GM23338 (cell line): ENCODE data around the gene CASR. TPM values are rescaled to one million over a fixed set of nuclear protein-coding genes. Genes with fewer than 3 reads are reported as not detected.

ENCODE experiments used
- ATAC-seq: fragments of 200-7000 bp; cut with Tn5 transposase; 3 replicates; pipeline ENCODE4 v1.9.1; 2020
- DNase-seq: peaks from one replicate; pipeline ENCODE4 v3.0.0-alpha.2; 2015; ENCODE audit warnings: low spot score
- H2AFZ ChIP-seq: fragments of 200-600 bp; sonication (generic); 2 replicates; pipeline ENCODE4 v1.8.0; 2016; ENCODE audit warnings: antibody characterized with exemption, mild to moderate bottlenecking, moderate library complexity
- H3F3A ChIP-seq: fragments of 200-600 bp; sonication (generic); replicated peaks from 2 replicates; pipeline ENCODE4 v1.8.0; 2017; ENCODE audit warnings: antibody characterized with exemption, mixed run types, low read depth
- H3K27ac ChIP-seq: fragments of 200-600 bp; sonication (generic); 2 replicates; pipeline ENCODE4 v1.6.1; 2016; ENCODE audit warnings: low read depth
- H3K27me3 ChIP-seq: fragments of 200-600 bp; sonication (generic); 2 replicates; pipeline ENCODE4 v1.8.0; 2016; ENCODE audit warnings: mild to moderate bottlenecking, mixed run types, moderate library complexity; ENCODE audit not compliant: insufficient read depth
- H3K36me3 ChIP-seq: fragments of 200-600 bp; sonication (generic); 2 replicates; pipeline ENCODE4 v1.8.0; 2016; ENCODE audit warnings: mild to moderate bottlenecking; ENCODE audit not compliant: insufficient read depth
- H3K4me1 ChIP-seq: fragments of 200-600 bp; sonication (generic); 2 replicates; pipeline ENCODE4 v1.8.0; 2016; ENCODE audit warnings: mild to moderate bottlenecking, moderate library complexity; ENCODE audit not compliant: insufficient read depth
- H3K4me2 ChIP-seq: fragments of 200-600 bp; sonication (generic); 2 replicates; pipeline ENCODE4 v1.7.1; 2017; ENCODE audit warnings: mixed run types
- H3K4me3 ChIP-seq: fragments of 200-600 bp; sonication (generic); 2 replicates; pipeline ENCODE4 v1.6.1; 2016; ENCODE audit warnings: mixed run types
- H3K79me2 ChIP-seq: fragments of 200-600 bp; sonication (generic); replicated peaks from 2 replicates; pipeline ENCODE4 v1.8.0; 2017; ENCODE audit warnings: mild to moderate bottlenecking; ENCODE audit not compliant: insufficient read depth
- H3K9me2 ChIP-seq: fragments of 200-600 bp; sonication (generic); 2 replicates; pipeline ENCODE4 v1.8.0; 2017; ENCODE audit not compliant: insufficient read depth
- H4K20me1 ChIP-seq: fragments of 200-600 bp; sonication (generic); replicated peaks from 2 replicates; pipeline ENCODE4 v1.8.0; 2017; ENCODE audit warnings: mild to moderate bottlenecking; ENCODE audit not compliant: insufficient read depth
- H3K27ac Mint-ChIP-seq: 2 replicates; pipeline ENCODE4 v1.8.0; 2020; ENCODE audit warnings: inconsistent platforms, mild to moderate bottlenecking, moderate library complexity, mixed read lengths
- H3K27me3 Mint-ChIP-seq: 3 replicates; pipeline ENCODE4 v1.8.0; 2022; ENCODE audit warnings: low read depth, mild to moderate bottlenecking, moderate library complexity, mixed read lengths, inconsistent platforms; ENCODE audit not compliant: insufficient read depth, poor library complexity
- H3K36me3 Mint-ChIP-seq: 3 replicates; pipeline ENCODE4 v1.8.0; 2021; ENCODE audit warnings: low read depth, mild to moderate bottlenecking, inconsistent platforms, moderate library complexity, mixed read lengths
- H3K4me1 Mint-ChIP-seq: 3 replicates; pipeline ENCODE4 v1.8.0; 2020; ENCODE audit warnings: mild to moderate bottlenecking, inconsistent platforms, mixed read lengths
- H3K4me3 Mint-ChIP-seq: 3 replicates; pipeline ENCODE4 v1.8.0; 2021; ENCODE audit warnings: moderate library complexity, mild to moderate bottlenecking, inconsistent platforms, mixed read lengths
- H3K9me3 Mint-ChIP-seq: 3 replicates; pipeline ENCODE4 v1.8.0; 2020; ENCODE audit warnings: moderate library complexity, mild to moderate bottlenecking, inconsistent platforms, mixed read lengths
- EZH2 ChIP-seq: fragments of 200-600 bp; sonication (generic); IDR thresholded peaks from one replicate; pipeline ENCODE4 v1.8.0; 2017; ENCODE audit warnings: antibody characterized with exemption, mild to moderate bottlenecking, low read depth; ENCODE audit not compliant: unreplicated experiment
- EZH2phosphoT487 ChIP-seq: fragments of 200-600 bp; sonication (generic); IDR thresholded peaks from one replicate; pipeline ENCODE4 v1.8.1; 2018; ENCODE audit warnings: antibody characterized with exemption; ENCODE audit not compliant: unreplicated experiment
- JUNB ChIP-seq: IDR thresholded peaks from one replicate; pipeline ENCODE4 v1.6.1; 2016; ENCODE audit warnings: antibody characterized with exemption; ENCODE audit not compliant: unreplicated experiment
- NANOG ChIP-seq: IDR thresholded peaks from 2 replicates; pipeline ENCODE4 v1.6.1; 2016; ENCODE audit warnings: antibody characterized with exemption, borderline replicate concordance
- STAT1 ChIP-seq: IDR thresholded peaks from one replicate; pipeline ENCODE4 v1.6.1; 2016; ENCODE audit warnings: antibody characterized with exemption; ENCODE audit not compliant: unreplicated experiment
- ZNF114 ChIP-seq: fragments of 250-450 bp; sonication (Bioruptor Pico); IDR thresholded peaks from 2 replicates; pipeline ENCODE4 v1.5.0; 2020; ENCODE audit warnings: mild to moderate bottlenecking, moderate library complexity
- ZNF331 ChIP-seq: fragments of 250-450 bp; sonication (Bioruptor Pico); IDR thresholded peaks from 2 replicates; pipeline ENCODE4 v1.5.0; 2020; ENCODE audit warnings: low read depth, mild to moderate bottlenecking, moderate library complexity
- polyA plus RNA-seq: library from polyadenylated mRNA; unstranded; fragments of >200 nt; fragmentation: Nextera tagmentation; extraction: Ambion mirVana; gene quantifications from 2 replicates; pipeline ENCODE4 v1.2.1, GENCODE V29; 2016
- total RNA-seq: library from RNA; depleted of rRNA; stranded (reverse); fragments of >200 nt; shearing (Covaris generic); gene quantifications from 2 replicates; pipeline ENCODE4 v1.2.3, GENCODE V29; 2014
- TF ChIP-seq, protein P1 (sequence below): fragments of 250-450 bp; sonication (Bioruptor Pico); IDR thresholded peaks from 2 replicates; pipeline ENCODE4 v1.5.0; 2020; ENCODE audit warnings: mild to moderate bottlenecking, moderate library complexity

Gene CASR
- total and polyA plus RNA-seq, 2 experiments from 2014 or later, result 0.08 to 0.56 TPM

- TF ChIP-seq, protein P1, sequence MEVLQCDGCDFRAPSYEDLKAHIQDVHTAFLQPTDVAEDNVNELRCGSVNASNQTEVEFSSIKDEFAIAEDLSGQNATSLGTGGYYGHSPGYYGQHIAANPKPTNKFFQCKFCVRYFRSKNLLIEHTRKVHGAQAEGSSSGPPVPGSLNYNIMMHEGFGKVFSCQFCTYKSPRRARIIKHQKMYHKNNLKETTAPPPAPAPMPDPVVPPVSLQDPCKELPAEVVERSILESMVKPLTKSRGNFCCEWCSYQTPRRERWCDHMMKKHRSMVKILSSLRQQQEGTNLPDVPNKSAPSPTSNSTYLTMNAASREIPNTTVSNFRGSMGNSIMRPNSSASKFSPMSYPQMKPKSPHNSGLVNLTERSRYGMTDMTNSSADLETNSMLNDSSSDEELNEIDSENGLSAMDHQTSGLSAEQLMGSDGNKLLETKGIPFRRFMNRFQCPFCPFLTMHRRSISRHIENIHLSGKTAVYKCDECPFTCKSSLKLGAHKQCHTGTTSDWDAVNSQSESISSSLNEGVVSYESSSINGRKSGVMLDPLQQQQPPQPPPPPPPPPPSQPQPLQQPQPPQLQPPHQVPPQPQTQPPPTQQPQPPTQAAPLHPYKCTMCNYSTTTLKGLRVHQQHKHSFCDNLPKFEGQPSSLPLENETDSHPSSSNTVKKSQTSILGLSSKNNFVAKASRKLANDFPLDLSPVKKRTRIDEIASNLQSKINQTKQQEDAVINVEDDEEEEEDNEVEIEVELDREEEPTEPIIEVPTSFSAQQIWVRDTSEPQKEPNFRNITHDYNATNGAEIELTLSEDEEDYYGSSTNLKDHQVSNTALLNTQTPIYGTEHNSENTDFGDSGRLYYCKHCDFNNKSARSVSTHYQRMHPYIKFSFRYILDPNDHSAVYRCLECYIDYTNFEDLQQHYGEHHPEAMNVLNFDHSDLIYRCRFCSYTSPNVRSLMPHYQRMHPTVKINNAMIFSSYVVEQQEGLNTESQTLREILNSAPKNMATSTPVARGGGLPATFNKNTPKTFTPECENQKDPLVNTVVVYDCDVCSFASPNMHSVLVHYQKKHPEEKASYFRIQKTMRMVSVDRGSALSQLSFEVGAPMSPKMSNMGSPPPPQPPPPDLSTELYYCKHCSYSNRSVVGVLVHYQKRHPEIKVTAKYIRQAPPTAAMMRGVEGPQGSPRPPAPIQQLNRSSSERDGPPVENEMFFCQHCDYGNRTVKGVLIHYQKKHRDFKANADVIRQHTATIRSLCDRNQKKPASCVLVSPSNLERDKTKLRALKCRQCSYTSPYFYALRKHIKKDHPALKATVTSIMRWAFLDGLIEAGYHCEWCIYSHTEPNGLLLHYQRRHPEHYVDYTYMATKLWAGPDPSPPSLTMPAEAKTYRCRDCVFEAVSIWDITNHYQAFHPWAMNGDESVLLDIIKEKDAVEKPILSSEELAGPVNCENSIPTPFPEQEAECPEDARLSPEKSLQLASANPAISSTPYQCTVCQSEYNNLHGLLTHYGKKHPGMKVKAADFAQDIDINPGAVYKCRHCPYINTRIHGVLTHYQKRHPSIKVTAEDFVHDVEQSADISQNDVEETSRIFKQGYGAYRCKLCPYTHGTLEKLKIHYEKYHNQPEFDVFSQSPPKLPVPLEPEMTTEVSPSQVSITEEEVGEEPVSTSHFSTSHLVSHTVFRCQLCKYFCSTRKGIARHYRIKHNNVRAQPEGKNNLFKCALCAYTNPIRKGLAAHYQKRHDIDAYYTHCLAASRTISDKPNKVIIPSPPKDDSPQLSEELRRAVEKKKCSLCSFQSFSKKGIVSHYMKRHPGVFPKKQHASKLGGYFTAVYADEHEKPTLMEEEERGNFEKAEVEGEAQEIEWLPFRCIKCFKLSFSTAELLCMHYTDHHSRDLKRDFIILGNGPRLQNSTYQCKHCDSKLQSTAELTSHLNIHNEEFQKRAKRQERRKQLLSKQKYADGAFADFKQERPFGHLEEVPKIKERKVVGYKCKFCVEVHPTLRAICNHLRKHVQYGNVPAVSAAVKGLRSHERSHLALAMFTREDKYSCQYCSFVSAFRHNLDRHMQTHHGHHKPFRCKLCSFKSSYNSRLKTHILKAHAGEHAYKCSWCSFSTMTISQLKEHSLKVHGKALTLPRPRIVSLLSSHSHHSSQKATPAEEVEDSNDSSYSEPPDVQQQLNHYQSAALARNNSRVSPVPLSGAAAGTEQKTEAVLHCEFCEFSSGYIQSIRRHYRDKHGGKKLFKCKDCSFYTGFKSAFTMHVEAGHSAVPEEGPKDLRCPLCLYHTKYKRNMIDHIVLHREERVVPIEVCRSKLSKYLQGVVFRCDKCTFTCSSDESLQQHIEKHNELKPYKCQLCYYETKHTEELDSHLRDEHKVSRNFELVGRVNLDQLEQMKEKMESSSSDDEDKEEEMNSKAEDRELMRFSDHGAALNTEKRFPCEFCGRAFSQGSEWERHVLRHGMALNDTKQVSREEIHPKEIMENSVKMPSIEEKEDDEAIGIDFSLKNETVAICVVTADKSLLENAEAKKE (CRISPR knock-in tag), result no peak
- TF ChIP-seq EZH2, result no peak
- no peak for TF ChIP-seq STAT1
Measured at GRCh38 chr3:122214711-122215110, 31.2 kb downstream of the CASR start (continued).

GRCh38 chr3:122215592-122216298 lies 32.3 kb downstream of the CASR start:
- no peak for ATAC-seq
- no peak overlapping the region for H3K27ac ChIP-seq
- no peak overlapping the region for H3K27ac Mint-ChIP-seq
- TF ChIP-seq, protein P1 (CRISPR knock-in tag), result no peak
- TF ChIP-seq ZNF331 (CRISPR knock-in tag), result no peak
- TF ChIP-seq JUNB, result no peak
- TF ChIP-seq EZH2phosphoT487, result no peak
- TF ChIP-seq NANOG, result no peak
- no peak for TF ChIP-seq ZNF114

More at GRCh38 chr3:122215592-122216298, 32.3 kb downstream of the CASR start:
- Histone ChIP-seq H2AFZ (no peak overlapping the region), H3K36me3 (no peaks in the 10 kb centered on the region), H4K20me1 (no peaks in the 10 kb centered on the region), H3K9me2 (no peaks in the 10 kb centered on the region), H3K4me2 (no peak overlapping the region), H3K4me1 (no peaks in the 10 kb centered on the region), H3K27me3 (no peaks in the 10 kb centered on the region), H3K79me2 (no peaks in the 10 kb centered on the region), H3K4me3 (no peak overlapping the region), H3F3A (no peaks in the 10 kb centered on the region)
- Mint-ChIP-seq H3K4me1 (peaks cover 3% of the 10 kb centered on the region; the same call in 2 of the 3 replicates), H3K4me3 (no peak overlapping the region), H3K9me3 (no peaks in the 10 kb centered on the region), H3K27me3 (peaks cover 3% of the 10 kb centered on the region), H3K36me3 (no peaks in the 10 kb centered on the region)
- DNase-seq, result no peak
